Measurements from ENCODE around the gene NCK1.

The NCK1 gene

GRCh38 chr3:136988651-136989050, 126.6 kb downstream of the NCK1 start:
- DNase-seq (ENCODE audit: low spot score) = no peak

- DNase-seq (ENCODE audit: low spot score) = no peak
Observed at GRCh38 chr3:136989781-136990524, 127.9 kb downstream of the NCK1 start.

- no peak for DNase-seq (ENCODE audit: low spot score)
Observed at GRCh38 chr3:136990826-136991225, 128.8 kb downstream of the NCK1 start.

GRCh38 chr3:136992115-136992514, 130.1 kb downstream of the NCK1 start:
- DNase-seq (ENCODE audit: low spot score) = no peak

GRCh38 chr3:136994772-136995516, 132.9 kb downstream of the NCK1 start:
- DNase-seq (ENCODE audit: low spot score) = peak; percentile 43

GRCh38 chr3:136995652-136996051, 133.6 kb downstream of the NCK1 start:
- no peak for DNase-seq (ENCODE audit: low spot score)

Data from putamen (tissue), 1 donor.